Measurements from ENCODE around the gene NUDT5. TPM values are rescaled to one million over a fixed set of nuclear protein-coding genes. Genes with fewer than 3 reads are reported as not detected.

The NUDT5 gene
- total and polyA plus RNA-seq, 2 of the 13 experiments (the other 11 are each of a cell fraction or from before 2014, with no cell fraction given) = 79.6 to 134 TPM

- no peak overlapping the region for H2AFZ ChIP-seq (ENCODE audit: low read length)
- CTCF ChIA-PET (ENCODE audit: low intra/inter-chr PET ratio, low total read pairs) = no interaction called here
Measured at GRCh38 chr10:12162927-12163326, 32.8 kb downstream of the NUDT5 start.

More at GRCh38 chr10:12162927-12163326, 32.8 kb downstream of the NUDT5 start:
- Histone ChIP-seq H3K9ac (ENCODE audit: insufficient read depth, low read depth, low read length) (no peak overlapping the region), H3K4me3 (replicated peaks in 1 of 3; ENCODE audit: insufficient read depth in 1 of 3, low read depth in 2 of 3, low read length in 3 of 3) (no peak overlapping the region), H3K27me3 (ENCODE audit: control insufficient read depth in 1 of 2, insufficient read depth in 2 of 2, low read length in 2 of 2) (no peaks in the 10 kb centered on the region), H3K27ac (ENCODE audit: extremely low read length, insufficient read depth, low read length) (no peak overlapping the region), H4K20me1 (ENCODE audit: insufficient read depth, low read length) (no peaks in the 10 kb centered on the region), H3K36me3 (replicated peaks in 1 of 2; ENCODE audit: control insufficient read depth in 1 of 2, insufficient read depth in 2 of 2, low read length in 2 of 2) (peaks cover 7 to 43% of the 10 kb centered on the region in 2 experiments; a peak in 4 of 5 replicates), H3K79me2 (ENCODE audit: insufficient read depth, low read length) (no peaks in the 10 kb centered on the region), H3K4me1 (ENCODE audit: insufficient read depth, low read length) (no peaks in the 10 kb centered on the region), H3K4me2 (ENCODE audit: low read depth, low read length) (no peak overlapping the region), H3K9me3 (ENCODE audit: low read length) (no peaks in the 10 kb centered on the region)
- FAIRE-seq (no peak), ATAC-seq (peak; percentile 44; the same call in 2 of the 3 replicates), DNase-seq (ENCODE audit: low spot score) (no peak)
- in situ Hi-C loops (cut with HindIII; ENCODE audit: extremely low pct_ligation_motif_present, low pct_unique_long_range_greater_than_20kb) (no loop called here), intact Hi-C loops (cut with micrococcal nuclease; ENCODE audit: unreplicated experiment) (no loop called here)
- POLR2A ChIA-PET = no interaction called here
- TF ChIP-seq SKI (IDR thresholded peaks at IDR 0.05; ENCODE audit: partially characterized antibody) (no peak), GRHL1 (CRISPR knock-in tag; conservative IDR thresholded peaks at IDR 0.05) (no peak), THAP8 (CRISPR knock-in tag; IDR thresholded peaks at IDR 0.05; ENCODE audit: borderline replicate concordance) (no peak), ZNF251 (CRISPR knock-in tag; IDR thresholded peaks at IDR 0.05) (no peak), TEAD3 (CRISPR knock-in tag; optimal IDR thresholded peaks at IDR 0.05; ENCODE audit: borderline replicate concordance) (no peak), ZBTB38 (CRISPR knock-in tag; IDR thresholded peaks at IDR 0.05) (no peak), NFKB2 (CRISPR knock-in tag; IDR thresholded peaks at IDR 0.05; ENCODE audit: borderline replicate concordance) (no peak), MAF1 (CRISPR knock-in tag; IDR thresholded peaks at IDR 0.05; ENCODE audit: borderline replicate concordance) (no peak), BRF2 (CRISPR knock-in tag; IDR thresholded peaks at IDR 0.05) (no peak), ATM (IDR thresholded peaks at IDR 0.05; ENCODE audit: borderline replicate concordance) (no peak), E2F2 (CRISPR knock-in tag; IDR thresholded peaks at IDR 0.05; ENCODE audit: borderline replicate concordance) (no peak)
- no TSS peak for BruUV-seq (replicated peaks)
- 96% methylated on average over 6 of the region's 6 CpGs for WGBS (ENCODE audit: low lambda C conversion rate)

Data from HepG2 (cell line).